HG02840 (cell line): ENCODE results near the gene C1orf167.

Experiments
- ATAC-seq: cut with Tn5 transposase; IDR thresholded peaks from one replicate; pipeline ENCODE4 v1.9.1; 2021; ENCODE audit warnings: mild to moderate bottlenecking, moderate library complexity, moderate number of reproducible peaks; ENCODE audit not compliant: unreplicated experiment, low FRiP score

The C1orf167 gene

DNA sequence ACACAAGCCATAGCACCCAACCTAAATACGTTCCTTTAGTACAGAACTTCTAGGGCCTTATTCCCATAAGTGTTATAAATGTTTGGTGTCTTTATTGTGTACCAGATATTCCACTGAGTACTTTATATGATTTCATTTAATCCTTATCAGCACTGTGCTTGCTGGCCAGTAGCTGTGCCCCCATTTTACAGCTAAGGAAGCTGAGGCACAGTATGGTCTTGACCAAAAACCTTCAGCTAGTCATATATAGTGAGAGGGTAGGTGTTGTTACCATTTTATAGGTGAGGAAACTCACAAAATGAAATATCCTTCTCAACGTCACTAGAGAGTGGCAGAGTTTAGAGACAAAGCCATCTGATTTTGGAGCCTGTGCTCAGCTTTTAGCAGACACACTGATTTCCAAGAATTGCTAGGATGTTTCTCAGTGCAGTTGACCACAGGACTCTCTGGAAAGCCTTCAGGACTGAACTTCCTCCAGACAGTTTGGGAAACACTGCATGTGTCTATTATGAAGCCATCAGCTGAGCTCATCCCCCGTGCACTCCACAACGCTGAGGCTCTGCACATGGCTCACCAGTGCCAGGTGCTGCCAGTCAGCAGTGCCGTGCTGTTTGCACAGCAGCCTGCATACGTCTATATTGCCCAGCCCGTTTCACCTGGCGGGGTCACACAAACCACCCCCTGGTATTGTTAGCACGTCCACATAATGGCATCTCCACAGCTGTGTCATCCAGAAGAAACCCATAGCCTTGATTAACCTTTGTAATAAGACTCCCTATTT is 70.1 kb downstream of the C1orf167 start:
- ATAC-seq, result no peak

DNA sequence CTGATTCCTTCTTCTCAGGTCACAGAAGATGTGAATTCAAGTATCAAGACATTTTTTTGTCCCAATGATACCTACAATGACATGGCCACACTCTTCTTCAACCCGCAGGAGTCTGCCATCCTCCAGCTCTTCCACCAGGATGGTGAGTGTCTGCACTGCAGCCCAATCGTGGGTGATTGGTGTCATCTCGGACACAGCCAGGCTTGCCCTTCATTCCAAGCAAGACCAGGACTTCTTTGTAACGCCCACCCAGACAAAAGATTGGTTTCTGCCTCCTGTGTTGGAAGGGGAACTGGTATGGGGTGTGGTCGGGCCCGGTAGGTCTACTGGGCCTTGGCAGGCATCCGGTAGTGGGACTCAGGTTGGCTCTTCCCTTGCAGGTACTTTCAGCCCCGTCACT is 71.5 kb downstream of the C1orf167 start:
- ATAC-seq, result no peak

DNA sequence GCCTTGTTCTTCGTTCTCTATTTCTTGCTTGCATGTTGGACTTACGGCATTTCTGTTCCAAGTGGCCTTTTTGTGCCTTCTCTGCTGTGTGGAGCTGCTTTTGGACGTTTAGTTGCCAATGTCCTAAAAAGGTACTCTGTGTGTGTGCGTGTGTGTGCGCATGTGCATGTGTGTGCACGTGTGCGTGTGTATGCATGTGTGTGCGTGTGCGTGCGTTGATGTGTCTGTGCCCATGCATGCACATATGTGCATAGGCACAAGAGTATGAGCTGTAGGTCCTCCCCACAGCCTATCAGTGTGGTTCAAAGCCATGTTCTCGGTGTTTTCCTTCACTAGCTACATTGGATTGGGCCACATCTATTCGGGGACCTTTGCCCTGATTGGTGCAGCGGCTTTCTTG is 71.9 kb downstream of the C1orf167 start:
- ATAC-seq, result no peak

DNA sequence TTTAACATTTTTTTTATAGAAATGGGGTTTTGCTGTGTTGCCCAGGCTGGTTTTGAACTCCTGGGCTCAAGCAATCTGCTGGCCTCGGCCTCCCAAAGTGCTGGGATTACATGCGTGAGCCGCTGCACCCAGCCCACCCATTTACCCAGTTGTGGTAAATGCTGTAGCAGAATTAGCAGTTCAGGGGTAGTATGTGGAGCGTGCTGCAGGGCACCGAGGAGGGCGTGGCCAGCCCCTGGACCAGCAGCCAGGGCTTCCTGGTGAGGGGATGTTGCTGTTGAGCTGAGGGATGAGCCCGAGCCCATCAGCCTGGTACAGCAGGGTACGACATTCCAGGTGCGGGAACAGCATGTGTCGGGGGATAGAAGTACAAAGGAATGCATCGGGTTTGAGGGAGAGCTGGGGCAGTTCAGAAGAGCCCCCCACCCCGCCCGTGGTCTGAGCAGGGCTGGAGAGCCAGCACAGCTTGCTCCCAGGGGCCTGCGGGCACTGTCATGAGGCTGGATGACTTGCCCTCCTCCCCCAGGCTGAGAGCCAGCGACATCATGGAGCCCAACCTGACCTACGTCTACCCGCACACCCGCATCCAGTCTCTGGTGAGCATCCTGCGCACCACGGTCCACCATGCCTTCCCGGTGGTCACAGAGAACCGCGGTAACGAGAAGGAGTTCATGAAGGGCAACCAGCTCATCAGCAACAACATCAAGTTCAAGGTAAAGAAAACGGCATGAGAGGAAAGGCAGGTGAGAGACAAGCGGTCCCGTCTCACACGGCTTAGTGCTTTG is 73.6 kb downstream of the C1orf167 start:
- ATAC-seq, result no peak

DNA sequence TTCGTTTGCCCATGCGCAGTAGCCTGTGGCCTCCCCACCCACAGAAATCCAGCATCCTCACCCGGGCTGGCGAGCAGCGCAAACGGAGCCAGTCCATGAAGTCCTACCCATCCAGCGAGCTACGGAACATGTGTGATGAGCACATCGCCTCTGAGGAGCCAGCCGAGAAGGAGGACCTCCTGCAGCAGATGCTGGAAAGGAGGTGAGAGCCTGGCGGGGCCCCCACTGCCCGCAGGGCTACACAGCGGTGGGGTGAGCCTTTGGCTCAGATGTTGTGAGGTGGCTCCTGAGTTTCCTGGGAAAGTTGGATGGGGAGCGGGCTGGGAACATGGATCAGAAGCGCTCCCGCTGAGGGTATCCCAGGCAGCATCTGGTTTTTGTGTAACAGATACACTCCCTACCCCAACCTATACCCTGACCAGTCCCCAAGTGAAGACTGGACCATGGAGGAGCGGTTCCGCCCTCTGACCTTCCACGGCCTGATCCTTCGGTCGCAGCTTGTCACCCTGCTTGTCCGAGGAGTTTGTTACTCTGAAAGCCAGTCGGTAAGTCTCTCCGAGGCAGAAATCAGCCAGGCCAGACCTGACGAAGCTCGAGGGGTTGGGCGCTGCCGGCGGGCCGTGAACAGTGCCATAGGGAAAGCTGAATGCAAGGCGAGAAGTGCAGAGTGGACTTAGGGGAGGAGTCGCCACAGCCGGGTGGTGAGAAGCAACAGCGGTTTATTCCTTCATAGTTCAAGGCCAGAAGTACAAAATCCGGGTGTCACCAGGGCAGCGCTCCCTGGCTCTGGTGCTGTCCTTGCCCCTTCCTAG is 75.2 kb downstream of the C1orf167 start:
- ATAC-seq, result no peak

DNA sequence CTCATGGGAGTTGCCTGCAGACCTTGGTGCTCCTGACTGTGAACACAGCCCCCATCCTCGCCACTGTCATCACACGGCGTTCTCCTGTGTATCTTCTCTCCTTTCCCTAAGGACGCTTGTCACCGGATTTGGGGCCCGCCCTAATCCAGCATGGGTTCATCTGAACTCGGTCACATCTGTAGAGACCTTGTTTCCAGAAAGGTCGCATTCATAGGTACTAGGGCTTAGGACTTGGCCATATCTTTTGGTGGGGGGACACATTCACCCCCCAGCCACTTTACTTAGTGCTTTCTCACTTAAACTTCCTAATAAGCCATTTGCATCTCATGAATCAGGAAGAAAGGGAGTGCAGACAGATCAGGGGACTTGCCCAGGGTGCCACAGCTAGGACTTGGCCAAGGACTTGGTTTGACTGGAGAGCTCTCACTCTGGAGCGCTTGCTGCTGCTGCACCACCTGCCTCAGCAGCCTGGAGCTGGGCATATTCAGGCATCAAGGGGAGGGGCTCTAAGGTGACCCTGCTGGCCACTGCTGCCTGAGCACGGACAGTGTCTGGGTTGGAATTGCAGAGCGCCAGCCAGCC is 75.9 kb downstream of the C1orf167 start:
- ATAC-seq, result no peak

DNA sequence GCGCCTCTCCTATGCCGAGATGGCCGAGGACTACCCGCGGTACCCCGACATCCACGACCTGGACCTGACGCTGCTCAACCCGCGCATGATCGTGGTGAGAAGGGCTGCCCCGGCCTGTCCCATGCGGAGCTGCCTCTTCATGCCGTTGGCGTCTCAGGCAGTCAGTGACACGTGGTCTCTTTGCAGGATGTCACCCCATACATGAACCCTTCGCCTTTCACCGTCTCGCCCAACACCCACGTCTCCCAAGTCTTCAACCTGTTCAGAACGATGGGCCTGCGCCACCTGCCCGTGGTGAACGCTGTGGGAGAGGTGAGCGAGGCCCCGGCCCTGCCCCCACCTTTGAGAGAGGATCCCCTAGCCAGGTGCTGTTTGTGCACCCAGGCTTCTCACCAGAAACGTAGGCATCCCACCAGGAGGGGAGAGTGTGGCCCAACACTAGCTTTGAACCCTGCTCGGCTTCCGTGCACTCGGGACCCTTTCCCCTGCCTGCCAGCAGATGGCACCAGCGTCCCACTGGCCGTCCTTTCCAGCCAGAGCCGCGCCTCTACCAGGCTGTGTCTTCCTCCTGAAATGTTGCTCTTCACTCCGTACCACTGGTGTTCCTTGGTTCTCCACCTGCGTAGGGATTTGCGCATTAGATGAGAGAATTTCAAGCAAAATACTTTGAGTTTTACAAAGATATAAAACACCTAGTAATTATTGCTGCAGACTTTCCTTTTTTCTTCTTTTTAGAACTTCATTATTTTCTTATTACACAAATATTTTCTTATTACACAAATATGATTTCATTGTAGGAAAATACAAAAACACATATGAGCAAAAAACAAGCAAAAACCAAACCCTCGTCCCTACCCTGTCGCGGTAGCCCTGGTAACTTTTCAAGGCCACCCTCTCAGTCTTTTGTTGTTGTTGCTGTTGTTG is 76.6 kb downstream of the C1orf167 start:
- ATAC-seq, result no peak
